Measurements from ENCODE around the gene KRTAP10-11. TPM values are rescaled to one million over a fixed set of nuclear protein-coding genes. Genes with fewer than 3 reads are reported as not detected.
A peak's percentile ranks its signal among the peaks of the same experiment; 100 is the strongest.
"Not testable (repeated sequence)": the region's sequence is repeated elsewhere in the genome, so short reads cannot be mapped to it uniquely, and the experiment has no call there.

Gene KRTAP10-11
- total and polyA plus RNA-seq, 11 donors: not detected

GRCh38 chr21:44623575-44623974 lies 22.6 kb upstream of the KRTAP10-11 start:
- intact Hi-C loops (cut with DNase I): loop anchor here in 1 of 10 donors (5.0 to 10.0 kb wide), 2 partner anchors 91 to 119 kb away; partner anchors contain the start of gene TSPEAR
- H3K36me3 ChIP-seq: no peaks in the 10 kb centered on the region
- H3K4me1 ChIP-seq: peaks cover 0 to 24% (median 0%) of the 10 kb centered on the region in 12 donors
- H3K4me3 ChIP-seq: no peak overlapping the region
- DNase-seq: no peak
- H3K27me3 ChIP-seq: peaks cover 0 to 19% (median 0%) of the 10 kb centered on the region in 9 donors
- no peak for ATAC-seq
- H3K9me3 ChIP-seq: peaks cover 0 to 42% (median 13%) of the 10 kb centered on the region in 12 donors
- no peak overlapping the region for H3K27ac ChIP-seq
- TF ChIP-seq POLR2A (IDR thresholded peaks at IDR 0.05) (no peak), CTCF (IDR thresholded peaks at IDR 0.05) (no peak)

GRCh38 chr21:44625756-44626155 lies 20.5 kb upstream of the KRTAP10-11 start:
- Histone ChIP-seq H3K4me3 (no peak overlapping the region), H3K9me3 (peaks cover 0 to 35% (median 16%) of the 10 kb centered on the region in 12 donors), H3K36me3 (no peaks in the 10 kb centered on the region), H3K27me3 (peaks cover 0 to 26% (median 0%) of the 10 kb centered on the region in 9 donors), H3K4me1 (peaks cover 0 to 29% (median 0%) of the 10 kb centered on the region in 12 donors), H3K27ac (peak overlapping the region in 1 of 12 donors; percentile 44)
- no peak for TF ChIP-seq CTCF (IDR thresholded peaks at IDR 0.05)
- no peak for TF ChIP-seq POLR2A (IDR thresholded peaks at IDR 0.05)
- ATAC-seq: peak in 3 of 4 donors; percentile 42 to 68 (median 50)
- intact Hi-C loops (cut with DNase I): loop anchor here in 1 of 10 donors (10.0 kb wide), 1 partner anchor 89 kb away; the partner anchor contains the start of gene TSPEAR
- no peak for DNase-seq
- 64 to 77% (median 71%) methylated on average over 7 of the region's 7 CpGs for WGBS, 4 donors

- peak in 2 of 4 donors; percentile 20 to 26 for ATAC-seq
These were observed 20.0 kb upstream of the KRTAP10-11 start for GRCh38 chr21:44626262-44626661.

GRCh38 chr21:44626673-44627143 lies 19.5 kb upstream of the KRTAP10-11 start, which contains the start of gene KRTAP10-9:
KRTAP10-9 (plus strand) TSS chr21:44627093; CDS start chr21:44627172, 79 bp downstream.
- no peak for DNase-seq
- WGBS, 4 donors: 51 to 62% (median 57%) methylated on average over 6 to 7 of the region's 7 CpGs
- peaks cover 0 to 45% (median 26%) of the 10 kb centered on the region in 12 donors for H3K9me3 ChIP-seq
- TF ChIP-seq POLR2A (IDR thresholded peaks at IDR 0.05): no peak
- no peak for TF ChIP-seq CTCF (IDR thresholded peaks at IDR 0.05)
- peaks cover 0 to 26% (median 0%) of the 10 kb centered on the region in 9 donors for H3K27me3 ChIP-seq
- H3K27ac ChIP-seq: peak within 1 kb of the TSS in 1 of 12 donors; percentile 52
- no peaks in the 10 kb centered on the region for H3K36me3 ChIP-seq
- H3K4me1 ChIP-seq: peaks cover 0 to 29% (median 0%) of the 10 kb centered on the region in 12 donors
- H3K4me3 ChIP-seq: no peak within 1 kb of the TSS
- intact Hi-C loops (cut with DNase I): loop anchor here in 1 of 10 donors (10.0 kb wide), 1 partner anchor 88 kb away; the partner anchor contains the start of gene TSPEAR
- peak in 1 of 4 donors; percentile 8 for ATAC-seq

More at GRCh38 chr21:44626262-44626661, 20.0 kb upstream of the KRTAP10-11 start:
- 71 to 80% (median 72%) methylated on average over 10 of the region's 10 CpGs for WGBS, 4 donors
- H3K27ac ChIP-seq: peak overlapping the region in 1 of 12 donors; percentile 52
- TF ChIP-seq POLR2A (IDR thresholded peaks at IDR 0.05): no peak
- H3K9me3 ChIP-seq: peaks cover 0 to 40% (median 21%) of the 10 kb centered on the region in 12 donors
- H3K4me1 ChIP-seq: peaks cover 0 to 29% (median 0%) of the 10 kb centered on the region in 12 donors
- H3K36me3 ChIP-seq: no peaks in the 10 kb centered on the region
- DNase-seq: peak in 1 of 5 donors; percentile 58
- intact Hi-C loops (cut with DNase I): loop anchor here in 1 of 10 donors (10.0 kb wide), 1 partner anchor 89 kb away; the partner anchor contains the start of gene TSPEAR
- no peak overlapping the region for H3K4me3 ChIP-seq
- H3K27me3 ChIP-seq: peaks cover 0 to 26% (median 0%) of the 10 kb centered on the region in 9 donors

- not testable (repeated sequence) for H3K4me3 ChIP-seq, H3K27ac ChIP-seq, H3K36me3 ChIP-seq, ATAC-seq
- H3K27me3 ChIP-seq: peaks cover 0 to 26% (median 0%) of the 10 kb centered on the region in 9 donors
- peaks cover 0 to 29% (median 0%) of the 10 kb centered on the region in 12 donors for H3K4me1 ChIP-seq
- intact Hi-C loops (cut with DNase I): loop anchor here in 1 of 10 donors (10.0 kb wide), 1 partner anchor 87 kb away; the partner anchor contains the start of gene TSPEAR
- H3K9me3 ChIP-seq: peaks cover 0 to 48% (median 30%) of the 10 kb centered on the region in 12 donors
- WGBS, 4 donors: 76 to 84% (median 80%) methylated on average over 14 to 18 of the region's 20 CpGs
- peak in 1 of 5 donors; percentile 49 for DNase-seq
These were observed 18.9 kb upstream of the KRTAP10-11 start for GRCh38 chr21:44627181-44627822.

GRCh38 chr21:44627831-44628233 lies 18.4 kb upstream of the KRTAP10-11 start:
- DNase-seq: peak in 1 of 5 donors; percentile 55
- intact Hi-C loops (cut with DNase I): loop anchor here in 1 of 10 donors (10.0 kb wide), 1 partner anchor 87 kb away; the partner anchor contains the start of gene TSPEAR
- Histone ChIP-seq H3K27me3 (peaks cover 0 to 26% (median 0%) of the 10 kb centered on the region in 9 donors), H3K9me3 (peaks cover 0 to 48% (median 33%) of the 10 kb centered on the region in 12 donors), H3K4me1 (peaks cover 0 to 29% (median 0%) of the 10 kb centered on the region in 12 donors)
- not testable (repeated sequence) for H3K36me3 ChIP-seq, H3K27ac ChIP-seq, H3K4me3 ChIP-seq
- 51 to 72% (median 54%) methylated on average over 11 to 15 of the region's 15 CpGs for WGBS, 4 donors
- ATAC-seq: peak in 1 of 4 donors; percentile 20
